Mucosa of descending colon (tissue), 3 donors: ENCODE results near the gene RPH3AL. TPM values are rescaled to one million over a fixed set of nuclear protein-coding genes. Genes with fewer than 3 reads are reported as not detected.

ENCODE experiments used
- ATAC-seq: fragments of 200-7000 bp; cut with Tn5 transposase; one replicate; pipeline ENCODE4 v1.9.1; 2020; ENCODE audit warnings: mild to moderate bottlenecking, moderate library complexity
- DNase-seq, 3 donors: peaks; one replicate each; pipeline ENCODE4 v3.0.0-alpha.2; 2020
- H3K36me3 ChIP-seq: fragments of 200-600 bp; one replicate; pipeline ENCODE4 v1.8.0; 2021; ENCODE audit warnings: low read depth, mild to moderate bottlenecking
- H3K4me1 ChIP-seq: fragments of 200-600 bp; one replicate; pipeline ENCODE4 v1.8.0; 2021; ENCODE audit warnings: low read depth, mild to moderate bottlenecking
- H3K4me3 ChIP-seq: fragments of 200-600 bp; one replicate; pipeline ENCODE4 v1.8.0; 2021; ENCODE audit warnings: mild to moderate bottlenecking
- H3K9me3 ChIP-seq: fragments of 200-600 bp; one replicate; pipeline ENCODE4 v1.8.0; 2021; ENCODE audit warnings: mild to moderate bottlenecking
- intact Hi-C, 2 donors: fragments of 100-400 bp; cut with DNase I in 1 of 2; cut with micrococcal nuclease in 1 of 2; formaldehyde crosslinking; loops; one replicate each; pipeline versions ENCODE4 v1.11.0 to v1.11.1; 2022; cut with DNase I, micrococcal nuclease
- total RNA-seq, 3 donors: library from RNA; stranded (reverse); fragmentation: NEBNext Ultra II Directional in 2 of 3; extraction: Animal tissue kit (Norgen Biotek cat#: 25700) in 2 of 3; gene quantifications; one replicate each; pipeline versions ENCODE4 v1.2.1 to v1.2.4, GENCODE V29; 2021 to 2023
- TF ChIP-seq, protein P1 (sequence below): fragments of 200-600 bp; IDR thresholded peaks from one replicate; pipeline ENCODE4 v1.8.0; 2022; ENCODE audit warnings: antibody characterized with exemption, mild to moderate bottlenecking
- donor health status: DM: no; HTN: no; CAD: no; lungs with moderate emphysema.
- donor health status: DM: no; HTN: no; CAD: no.
- donor health status: DM: no; HTN: yes; CAD: no.

Gene RPH3AL
- total RNA-seq, 3 donors from 2014 or later: 24.0 to 44.1 (median 36.7) TPM

DNA sequence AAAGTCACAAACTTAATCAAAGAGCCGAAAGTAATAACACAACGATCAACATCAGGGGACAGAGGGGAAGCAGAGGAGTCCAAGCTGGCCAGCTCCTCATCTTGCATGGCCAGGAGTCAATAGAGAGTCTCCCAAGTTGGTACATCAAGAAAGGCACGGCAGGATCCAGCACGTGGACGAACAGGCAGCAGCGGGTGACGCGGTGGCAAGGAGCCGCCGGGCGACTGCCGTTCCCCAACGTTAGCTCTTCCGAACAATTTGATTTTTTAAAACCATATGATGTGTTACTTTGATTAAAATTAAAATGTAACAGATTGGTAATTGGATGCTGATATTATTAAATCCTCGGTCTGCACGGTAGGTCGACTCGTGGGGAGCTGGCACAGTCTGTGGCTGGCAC is 89.3 kb downstream of the RPH3AL start:
- ATAC-seq (no peak), DNase-seq (peak in 1 of 3 donors; percentile 20)
- H3K36me3 ChIP-seq: no peaks in the 10 kb centered on the region
- no peak overlapping the region for H3K4me3 ChIP-seq
- TF ChIP-seq, protein P1, sequence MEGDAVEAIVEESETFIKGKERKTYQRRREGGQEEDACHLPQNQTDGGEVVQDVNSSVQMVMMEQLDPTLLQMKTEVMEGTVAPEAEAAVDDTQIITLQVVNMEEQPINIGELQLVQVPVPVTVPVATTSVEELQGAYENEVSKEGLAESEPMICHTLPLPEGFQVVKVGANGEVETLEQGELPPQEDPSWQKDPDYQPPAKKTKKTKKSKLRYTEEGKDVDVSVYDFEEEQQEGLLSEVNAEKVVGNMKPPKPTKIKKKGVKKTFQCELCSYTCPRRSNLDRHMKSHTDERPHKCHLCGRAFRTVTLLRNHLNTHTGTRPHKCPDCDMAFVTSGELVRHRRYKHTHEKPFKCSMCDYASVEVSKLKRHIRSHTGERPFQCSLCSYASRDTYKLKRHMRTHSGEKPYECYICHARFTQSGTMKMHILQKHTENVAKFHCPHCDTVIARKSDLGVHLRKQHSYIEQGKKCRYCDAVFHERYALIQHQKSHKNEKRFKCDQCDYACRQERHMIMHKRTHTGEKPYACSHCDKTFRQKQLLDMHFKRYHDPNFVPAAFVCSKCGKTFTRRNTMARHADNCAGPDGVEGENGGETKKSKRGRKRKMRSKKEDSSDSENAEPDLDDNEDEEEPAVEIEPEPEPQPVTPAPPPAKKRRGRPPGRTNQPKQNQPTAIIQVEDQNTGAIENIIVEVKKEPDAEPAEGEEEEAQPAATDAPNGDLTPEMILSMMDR: no peak
- no peaks in the 10 kb centered on the region for H3K4me1 ChIP-seq
- no peaks in the 10 kb centered on the region for H3K9me3 ChIP-seq
- intact Hi-C loops: no loop called here

DNA sequence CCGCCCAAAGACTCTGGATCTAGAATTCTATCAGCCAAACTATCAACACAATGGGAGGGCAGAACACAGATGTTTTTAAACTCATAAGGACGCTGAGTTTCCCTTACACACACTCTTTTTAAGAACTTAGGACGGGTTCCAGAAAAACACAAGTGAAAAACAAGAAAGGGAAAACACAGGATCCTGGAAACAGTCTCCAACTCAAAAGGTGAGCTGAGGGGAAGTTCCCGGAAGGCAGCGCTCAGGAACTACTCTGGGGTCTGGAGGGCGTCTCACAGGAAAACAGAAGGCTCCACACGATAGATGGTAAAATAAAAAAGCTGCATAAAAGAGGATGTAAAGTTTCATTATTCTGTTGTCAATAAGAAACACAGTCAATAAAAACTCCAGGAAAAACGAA is 91.0 kb downstream of the RPH3AL start:
- DNase-seq (no peak), ATAC-seq (no peak)
- Histone ChIP-seq H3K36me3 (no peaks in the 10 kb centered on the region), H3K9me3 (no peaks in the 10 kb centered on the region), H3K4me3 (no peak overlapping the region), H3K4me1 (no peaks in the 10 kb centered on the region)
- TF ChIP-seq, protein P1: no peak
- intact Hi-C loops: no loop called here

DNA sequence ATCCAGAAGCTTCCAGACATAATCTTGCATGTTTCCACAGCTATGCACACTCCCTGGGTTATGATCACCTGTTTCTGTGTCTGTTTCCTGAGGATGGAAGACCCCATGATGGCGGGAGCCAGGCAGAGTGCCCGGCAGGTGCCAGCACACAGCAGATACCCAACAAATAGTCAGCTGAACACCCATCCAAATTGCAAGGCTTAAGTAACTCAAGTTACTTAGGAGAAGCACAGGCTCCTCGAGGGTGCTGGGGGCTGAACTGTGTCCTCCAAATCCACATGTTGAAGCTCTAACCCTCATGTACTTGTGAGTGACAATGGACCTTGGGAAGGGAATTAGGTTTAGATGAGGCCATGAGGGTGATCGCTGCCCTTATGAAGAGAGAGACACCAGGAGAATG is 91.7 kb downstream of the RPH3AL start:
- DNase-seq (peak in 1 of 3 donors; percentile 6), ATAC-seq (no peak)
- intact Hi-C loops: no loop called here
- TF ChIP-seq, protein P1: no peak
- no peaks in the 10 kb centered on the region for H3K9me3 ChIP-seq
- no peaks in the 10 kb centered on the region for H3K36me3 ChIP-seq
- H3K4me3 ChIP-seq: no peak overlapping the region
- H3K4me1 ChIP-seq: no peaks in the 10 kb centered on the region

DNA sequence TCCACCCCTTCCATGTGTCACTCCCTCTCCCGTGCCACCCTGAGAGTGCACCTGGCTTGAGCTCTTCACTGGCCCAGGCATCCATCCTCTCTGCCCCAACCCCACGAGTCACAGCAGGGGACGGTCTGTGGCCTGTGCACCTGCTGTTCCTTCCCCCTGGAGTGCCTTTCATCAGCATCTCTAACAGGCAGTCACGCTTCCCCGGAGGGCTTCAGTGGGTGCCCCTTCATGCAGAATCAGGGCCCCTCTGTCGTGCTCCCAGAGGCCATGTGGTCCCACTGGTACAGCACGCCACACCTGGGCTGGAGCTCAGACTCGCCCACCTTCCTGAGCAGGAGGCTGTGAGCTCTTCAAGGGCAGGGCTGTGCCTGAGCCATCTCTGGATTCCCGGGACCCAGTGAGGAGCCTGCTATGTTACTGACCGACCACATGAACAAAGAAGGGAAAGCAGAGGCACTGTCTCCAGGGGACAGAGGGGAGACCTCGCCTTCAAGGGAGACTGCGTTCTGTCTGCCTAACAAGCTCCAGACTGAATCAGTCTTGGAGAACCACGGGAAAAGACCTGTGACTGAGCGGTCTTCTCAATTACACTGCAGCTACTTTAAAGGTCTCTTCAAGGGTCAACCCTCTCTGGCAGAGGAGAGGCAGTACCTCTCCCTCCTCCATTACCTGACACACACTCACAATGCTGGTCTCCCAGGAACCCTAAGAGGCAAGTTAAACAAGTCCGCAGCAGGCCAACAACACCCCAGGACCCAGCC is 92.4 kb downstream of the RPH3AL start:
- no peak for ATAC-seq
- TF ChIP-seq, protein P1: no peak
- intact Hi-C loops: no loop called here

DNA sequence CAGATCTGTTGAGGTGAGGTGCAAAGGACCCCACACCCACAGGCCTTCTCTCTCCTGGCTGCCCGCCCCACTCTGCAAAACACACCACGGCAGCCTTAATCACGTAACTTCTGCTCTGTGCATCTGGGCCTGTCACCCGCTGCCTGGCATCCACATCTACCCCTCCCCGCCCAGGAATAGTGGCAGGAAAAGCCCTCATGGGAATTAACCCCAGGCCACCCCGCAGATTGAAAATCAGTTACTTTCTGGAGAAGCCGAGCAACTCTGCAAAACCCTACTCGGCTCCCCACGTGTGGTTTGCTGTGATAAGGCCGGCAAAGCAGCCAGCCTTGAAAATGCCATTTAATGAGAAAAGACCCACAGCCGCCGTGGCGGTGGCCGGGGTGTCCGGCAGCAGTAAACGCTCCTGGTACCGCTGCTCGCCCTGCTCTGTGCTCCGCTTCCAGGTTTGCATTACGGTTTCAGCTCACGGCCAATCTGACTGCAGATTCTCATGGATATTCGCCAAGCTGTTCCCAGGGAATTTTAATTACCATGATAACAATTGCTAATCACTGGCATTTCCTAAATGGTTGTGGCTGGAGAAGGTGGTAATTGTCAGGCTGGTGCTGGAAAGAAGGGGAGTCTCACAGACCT is 93.1 kb downstream of the RPH3AL start:
- intact Hi-C loops: no loop called here
- TF ChIP-seq, protein P1: no peak
- H3K9me3 ChIP-seq: no peaks in the 10 kb centered on the region
- no peak overlapping the region for H3K4me3 ChIP-seq
- H3K4me1 ChIP-seq: no peaks in the 10 kb centered on the region
- DNase-seq: peak in 1 of 3 donors; percentile 30
- ATAC-seq: no peak
- no peaks in the 10 kb centered on the region for H3K36me3 ChIP-seq

More for the DNA sequence above, 92.4 kb downstream of the RPH3AL start:
- DNase-seq: peak in 1 of 3 donors; percentile 25
- H3K4me1 ChIP-seq: no peaks in the 10 kb centered on the region
- H3K9me3 ChIP-seq: no peaks in the 10 kb centered on the region
- H3K36me3 ChIP-seq: no peaks in the 10 kb centered on the region
- H3K4me3 ChIP-seq: no peak overlapping the region
